GM18861 (cell line): ENCODE measurements around the gene CD93.

Experiments
- ATAC-seq: cut with Tn5 transposase; IDR thresholded peaks from one replicate; pipeline ENCODE4 v1.9.1; 2021; ENCODE audit not compliant: unreplicated experiment

The CD93 gene

GRCh38 chr20:23039136-23039875 is 46.8 kb downstream of the CD93 start:
- no peak for ATAC-seq

GRCh38 chr20:23037017-23037481 is 49.1 kb downstream of the CD93 start:
- no peak for ATAC-seq

- ATAC-seq = no peak
Observed at GRCh38 chr20:23036371-23036770, 49.8 kb downstream of the CD93 start.

GRCh38 chr20:23035731-23036130 is 50.4 kb downstream of the CD93 start:
- ATAC-seq = no peak

GRCh38 chr20:23034721-23035671 is 51.1 kb downstream of the CD93 start, which contains the start of gene SSTR4:
Gene SSTR4, plus strand, starts transcription at chr20:23035312. Its CDS starts 172 bp downstream, at chr20:23035484.
- ATAC-seq = no peak

- no peak for ATAC-seq
Observed at GRCh38 chr20:23033918-23034317, 52.2 kb downstream of the CD93 start.

- ATAC-seq = no peak
Observed at GRCh38 chr20:23032750-23033078, 53.4 kb downstream of the CD93 start.

- no peak for ATAC-seq
Observed at GRCh38 chr20:23032056-23032749, 53.9 kb downstream of the CD93 start.

- ATAC-seq = no peak
Observed at GRCh38 chr20:23031346-23031745, 54.8 kb downstream of the CD93 start.
